Measurements from ENCODE around the gene PLLP.

DNA sequence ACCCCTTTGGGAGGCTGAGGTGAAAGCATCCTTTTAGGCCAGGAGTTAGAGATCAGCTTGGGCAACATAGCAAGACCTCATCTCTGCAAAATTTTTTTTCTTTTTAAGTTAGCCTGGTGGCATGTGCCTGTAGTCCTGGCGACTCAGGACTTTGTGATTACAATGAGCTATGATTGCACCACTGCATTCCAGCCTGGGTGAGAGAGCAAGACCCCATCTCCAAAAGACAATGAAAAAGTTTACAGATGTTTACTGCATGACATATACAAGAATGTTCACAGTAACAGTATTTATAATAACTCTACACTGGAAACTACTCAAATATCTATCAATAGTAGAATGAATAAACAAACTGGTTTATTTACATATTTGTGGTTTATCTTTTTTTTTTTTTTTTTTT lies 41.0 kb upstream of the PLLP start:
- no peak for TF ChIP-seq POLR2A (IDR thresholded peaks at IDR 0.05)
- no peak for TF ChIP-seq CTCF (IDR thresholded peaks at IDR 0.05)
- no peak for TF ChIP-seq POLR2AphosphoS5 (IDR thresholded peaks at IDR 0.05)
- peak in 1 of 4 donors; percentile 22 for TF ChIP-seq EP300 (IDR thresholded peaks at IDR 0.05)

Data from upper lobe of left lung (tissue), 4 donors.